Gastrocnemius medialis (tissue), 4 donors: ENCODE data around the gene TAF1B.

ENCODE experiments used
- CTCF ChIP-seq, 5 experiments: fragments of 450-650 bp in 3 of 5; fragments of 200-600 bp in 2 of 5; sonication (generic) in 2 of 5; IDR thresholded peaks in 4 of 5; conservative IDR thresholded peaks in 1 of 5; 1 replicate in 4 of 5; 2 replicates in 1 of 5; pipeline ENCODE4 v1.5.1; 2016 to 2019; ENCODE audit warnings: antibody characterized with exemption in 5 of 5, mild to moderate bottlenecking in 3 of 5, moderate library complexity in 3 of 5
- POLR2A ChIP-seq, 2 donors: fragments of 450-650 bp; IDR thresholded peaks; one replicate each; pipeline ENCODE4 v1.6.1; 2017; ENCODE audit warnings: antibody characterized with exemption in 2 of 2, mild to moderate bottlenecking in 2 of 2, moderate library complexity in 2 of 2

DNA sequence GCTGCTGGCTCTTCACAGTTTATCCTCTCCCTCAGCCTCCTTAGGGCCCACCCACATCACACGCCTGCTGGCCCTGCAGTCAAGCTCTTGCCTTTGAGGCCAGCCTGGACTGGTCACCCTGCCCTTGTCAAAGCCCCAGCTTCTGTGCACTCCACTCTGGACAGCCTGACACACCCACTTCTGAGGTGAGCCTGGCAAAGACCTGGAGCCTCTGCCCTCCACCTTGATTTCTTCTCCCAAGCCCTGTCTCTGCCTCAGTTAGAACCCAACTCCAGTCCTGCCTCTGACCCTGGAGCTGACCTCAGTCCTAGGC lies 37.0 kb upstream of the TAF1B start:
- no peak for TF ChIP-seq CTCF (IDR thresholded peaks at IDR 0.05 in 4 of 5, conservative IDR thresholded peaks at IDR 0.05 in 1 of 5)
- TF ChIP-seq POLR2A (IDR thresholded peaks at IDR 0.05) = no peak
